IMR-90 (cell line): ENCODE data around the gene MAGI1. TPM values are rescaled to one million over a fixed set of nuclear protein-coding genes. Genes with fewer than 3 reads are reported as not detected.

Experiments used
- ATAC-seq: fragments of 200-7000 bp; cut with Tn5 transposase; 2 replicates; pipeline ENCODE4 v1.9.1; 2020; ENCODE audit warnings: low read depth, mild to moderate bottlenecking, moderate library complexity
- BruUV-seq: library from RNA; stranded (reverse); fragments of 400-500 nt; replicated peaks from 2 replicates; lab custom pipeline; 2021; lab: Mats Ljungman, UMichigan
- CTCF ChIA-PET: fragments of 300-600 bp; formaldehyde crosslinking; extraction: SDS; loops from one replicate; lab custom pipeline; 2021; ENCODE audit warnings: antibody characterized with exemption; lab: Yijun Ruan, JAX
- POLR2A ChIA-PET: fragments of 300-600 bp; sonication (Branson Sonifier 250); formaldehyde crosslinking; loops from one replicate; lab custom pipeline; 2022; ENCODE audit warnings: antibody characterized with exemption; ENCODE audit not compliant: unreplicated experiment; lab: Charles Lee
- DNase-seq: peaks from one replicate; pipeline ENCODE4 v3.0.0; 2013
- H2AFZ ChIP-seq: replicated peaks from 2 replicates; pipeline ENCODE3; 2013; ENCODE audit warnings: low read length, mild to moderate bottlenecking; ENCODE audit not compliant: poor library complexity
- H2AK5ac ChIP-seq: 2 replicates; pipeline ENCODE4 v1.6.1; 2013; ENCODE audit warnings: low read depth, low read length, inconsistent platforms
- H2AK9ac ChIP-seq: replicated peaks from 2 replicates; pipeline ENCODE3; 2013; ENCODE audit warnings: mild to moderate bottlenecking, low read depth, low read length, moderate library complexity; ENCODE audit not compliant: poor library complexity
- H2BK120ac ChIP-seq: 2 replicates; pipeline ENCODE4 v1.6.1; 2013; ENCODE audit warnings: low read depth, low read length, inconsistent platforms
- H2BK15ac ChIP-seq: 3 replicates; pipeline ENCODE4 v1.6.1; 2013; ENCODE audit warnings: low read depth, low read length, inconsistent platforms
- H2BK20ac ChIP-seq: 2 replicates; pipeline ENCODE4 v1.6.1; 2013; ENCODE audit warnings: low read depth, mild to moderate bottlenecking, inconsistent platforms, low read length, moderate library complexity
- H2BK5ac ChIP-seq: 2 replicates; pipeline ENCODE4 v1.6.1; 2013; ENCODE audit warnings: mild to moderate bottlenecking, low read depth, low read length, inconsistent platforms; ENCODE audit not compliant: poor library complexity, severe bottlenecking
- H3K14ac ChIP-seq: replicated peaks from 2 replicates; pipeline ENCODE4 v1.6.1; 2013; ENCODE audit warnings: low read depth, low read length, inconsistent platforms
- H3K18ac ChIP-seq: 2 replicates; pipeline ENCODE4 v1.6.1; 2013; ENCODE audit warnings: low read depth, low read length, control low read depth
- H3K23ac ChIP-seq: 2 replicates; pipeline ENCODE4 v1.6.1; 2013; ENCODE audit warnings: low read depth, low read length, inconsistent platforms
- H3K27ac ChIP-seq: 2 replicates; pipeline ENCODE4 v1.5.1; 2013; ENCODE audit warnings: mild to moderate bottlenecking, control low read depth, low read length; ENCODE audit not compliant: insufficient read depth
- H3K27me3 ChIP-seq: 2 replicates; pipeline ENCODE4 v1.6.1; 2013; ENCODE audit warnings: low read length; ENCODE audit not compliant: control insufficient read depth, insufficient read depth
- H3K36me3 ChIP-seq: 2 replicates; pipeline ENCODE4 v1.6.1; 2013; ENCODE audit warnings: low read length, mixed read lengths; ENCODE audit not compliant: control insufficient read depth, insufficient read depth
- H3K4ac ChIP-seq: 2 replicates; pipeline ENCODE4 v1.6.1; 2013; ENCODE audit warnings: low read depth, low read length, inconsistent platforms
- H3K4me1 ChIP-seq: 2 replicates; pipeline ENCODE4 v1.6.1; 2013; ENCODE audit warnings: low read length, mixed read lengths; ENCODE audit not compliant: control insufficient read depth, insufficient read depth
- H3K4me2 ChIP-seq: 2 replicates; pipeline ENCODE4 v1.6.1; 2013; ENCODE audit warnings: low read depth, mild to moderate bottlenecking, control low read depth, low read length, moderate library complexity
- H3K4me3 ChIP-seq: 2 replicates; pipeline ENCODE4 v1.5.1; 2013; ENCODE audit warnings: low read depth, mild to moderate bottlenecking, control low read depth, low read length, moderate library complexity; ENCODE audit not compliant: insufficient read depth
- H3K56ac ChIP-seq: 2 replicates; pipeline ENCODE4 v1.6.1; 2013; ENCODE audit warnings: low read length, inconsistent platforms; ENCODE audit not compliant: insufficient read depth; ENCODE audit errors: extremely low read depth
- H3K79me1 ChIP-seq, 2 experiments: 2 replicates each; pipeline ENCODE4 v1.6.1; 2013; ENCODE audit warnings: low read length in 2 of 2, inconsistent platforms in 1 of 2, low read depth in 1 of 2
- H3K9ac ChIP-seq: 2 replicates; pipeline ENCODE4 v1.6.1; 2013; ENCODE audit warnings: low read depth, low read length, control low read depth
- H3K9me1 ChIP-seq: 2 replicates; pipeline ENCODE4 v1.6.1; 2013; ENCODE audit warnings: low read length, inconsistent platforms; ENCODE audit not compliant: insufficient read depth
- H3K9me3 ChIP-seq: 2 replicates; pipeline ENCODE4 v1.6.1; 2013; ENCODE audit warnings: low read length; ENCODE audit not compliant: control insufficient read depth, insufficient read depth
- H4K20me1 ChIP-seq: 2 replicates; pipeline ENCODE4 v1.6.1; 2013; ENCODE audit warnings: low read length, inconsistent platforms; ENCODE audit not compliant: insufficient read depth
- H4K5ac ChIP-seq: 2 replicates; pipeline ENCODE4 v1.6.1; 2013; ENCODE audit warnings: mild to moderate bottlenecking, low read depth, low read length, control low read depth
- H4K8ac ChIP-seq, 2 experiments: 2 replicates each; pipeline ENCODE4 v1.6.1; 2013; ENCODE audit warnings: low read depth in 2 of 2, low read length in 2 of 2, control low read depth in 1 of 2, inconsistent platforms in 1 of 2
- H4K91ac ChIP-seq: 2 replicates; pipeline ENCODE4 v1.6.1; 2013; ENCODE audit warnings: low read depth, low read length, inconsistent platforms; ENCODE audit not compliant: insufficient read depth
- BHLHE40 ChIP-seq: fragments of 150-350 bp; IDR thresholded peaks from 2 replicates; pipeline ENCODE4 v1.6.1; 2016; ENCODE audit warnings: mild to moderate bottlenecking, low read depth, low read length
- CEBPB ChIP-seq: IDR thresholded peaks from 2 replicates; pipeline ENCODE4 v1.6.1; 2012; ENCODE audit warnings: low read depth, low read length, improper control_type of control experiment
- CHD1 ChIP-seq: IDR thresholded peaks from 2 replicates; pipeline ENCODE4 v1.6.1; 2012; ENCODE audit warnings: low read depth, low read length, improper control_type of control experiment
- FOS ChIP-seq: fragments of 150-350 bp; IDR thresholded peaks from 2 replicates; pipeline ENCODE4 v1.6.1; 2016; ENCODE audit warnings: low read depth, low read length
- MAFK ChIP-seq: IDR thresholded peaks from 2 replicates; pipeline ENCODE4 v1.6.1; 2012; ENCODE audit warnings: low read depth, low read length, improper control_type of control experiment
- MAZ ChIP-seq: IDR thresholded peaks from 2 replicates; pipeline ENCODE4 v1.6.1; 2012; ENCODE audit warnings: low read depth, mild to moderate bottlenecking, low read length, improper control_type of control experiment, moderate library complexity, borderline replicate concordance
- MXI1 ChIP-seq: IDR thresholded peaks from 2 replicates; pipeline ENCODE4 v1.6.1; 2012; ENCODE audit warnings: low read depth, mild to moderate bottlenecking, low read length, moderate library complexity, borderline replicate concordance
- NFE2L2 ChIP-seq: fragments of 150-350 bp; IDR thresholded peaks from 2 replicates; pipeline ENCODE4 v1.6.1; 2016; ENCODE audit warnings: low read depth, mild to moderate bottlenecking, low read length
- POLR2A ChIP-seq: IDR thresholded peaks from 2 replicates; pipeline ENCODE4 v1.6.1; 2012; ENCODE audit warnings: mild to moderate bottlenecking, low read depth, low read length
- RAD21 ChIP-seq: IDR thresholded peaks from 2 replicates; pipeline ENCODE4 v1.6.1; 2012; ENCODE audit warnings: low read length, improper control_type of control experiment
- RCOR1 ChIP-seq: IDR thresholded peaks from 2 replicates; pipeline ENCODE4 v1.6.1; 2012; ENCODE audit warnings: mild to moderate bottlenecking, low read length, improper control_type of control experiment; ENCODE audit not compliant: insufficient replicate concordance
- RFX5 ChIP-seq: IDR thresholded peaks from 2 replicates; pipeline ENCODE4 v1.8.0; 2012; ENCODE audit warnings: low read depth, mild to moderate bottlenecking, low read length, moderate library complexity
- SMC3 ChIP-seq: fragments of 150-350 bp; IDR thresholded peaks from 2 replicates; pipeline ENCODE4 v1.6.1; 2016; ENCODE audit warnings: low read depth, mild to moderate bottlenecking, antibody characterized with exemption, low read length, moderate library complexity
- WGBS, 2 experiments: methylation state at CpG; one replicate each; pipeline versions ENCODE4 v1.1.5 to v1.1.7; 2013; ENCODE audit warnings: missing lambda C conversion rate in 2 of 2; ENCODE audit not compliant: insufficient read length in 1 of 2; ENCODE audit errors: extremely low coverage in 2 of 2; 5-methylcytosine and 5-hydroxymethylcytosine counted together
- dilution Hi-C: fragments of 300-500 bp; cut with HindIII; formaldehyde crosslinking; loops from one replicate; pipeline ENCODE4 v1.14.3; 2018; ENCODE audit warnings: low sequenced_read_pairs; ENCODE audit not compliant: unreplicated experiment
- in situ Hi-C: fragments of 300-500 bp; cut with MboI; formaldehyde crosslinking; loops from 3 replicates; pipeline ENCODE4 v1.14.3; 2019; ENCODE audit warnings: low sequenced_read_pairs, inconsistent platforms, mixed read lengths
- intact Hi-C: fragments of 100-400 bp; cut with micrococcal nuclease; formaldehyde crosslinking; loops from 2 replicates; pipeline ENCODE4 v1.10.0; 2022
- polyA plus RNA-seq, 3 experiments: library from polyadenylated mRNA; depleted of rRNA; stranded (reverse); fragments of >200 nt; gene quantifications; 2 replicates each; pipeline ENCODE4 v1.2.3, GENCODE V29; 2012; ENCODE audit warnings: low replicate concordance in 1 of 3
- total RNA-seq: library from RNA; depleted of rRNA; stranded (reverse); fragments of >200 nt; gene quantifications from 2 replicates; pipeline ENCODE4 v1.2.3, GENCODE V29; 2012
- TF ChIP-seq, protein P1 (sequence below): fragments of 150-350 bp; IDR thresholded peaks from 2 replicates; pipeline ENCODE4 v1.6.1; 2016; ENCODE audit warnings: low read depth, mild to moderate bottlenecking, low read length, moderate library complexity, borderline replicate concordance
- TF ChIP-seq, protein P2 (sequence below): fragments of 150-350 bp; IDR thresholded peaks from 2 replicates; pipeline ENCODE4 v1.6.1; 2017; ENCODE audit warnings: mild to moderate bottlenecking, antibody characterized with exemption, low read length, low read depth
- TF ChIP-seq, protein P3 (sequence below): conservative IDR thresholded peaks from 2 replicates; pipeline ENCODE4 v1.5.1; 2012; ENCODE audit warnings: mild to moderate bottlenecking, low read depth, low read length, improper control_type of control experiment

MAGI1 gene
- total and polyA plus RNA-seq, 2 of the 4 experiments (the other 2 are of a cell fraction), result 14.5 to 24.2 TPM

DNA sequence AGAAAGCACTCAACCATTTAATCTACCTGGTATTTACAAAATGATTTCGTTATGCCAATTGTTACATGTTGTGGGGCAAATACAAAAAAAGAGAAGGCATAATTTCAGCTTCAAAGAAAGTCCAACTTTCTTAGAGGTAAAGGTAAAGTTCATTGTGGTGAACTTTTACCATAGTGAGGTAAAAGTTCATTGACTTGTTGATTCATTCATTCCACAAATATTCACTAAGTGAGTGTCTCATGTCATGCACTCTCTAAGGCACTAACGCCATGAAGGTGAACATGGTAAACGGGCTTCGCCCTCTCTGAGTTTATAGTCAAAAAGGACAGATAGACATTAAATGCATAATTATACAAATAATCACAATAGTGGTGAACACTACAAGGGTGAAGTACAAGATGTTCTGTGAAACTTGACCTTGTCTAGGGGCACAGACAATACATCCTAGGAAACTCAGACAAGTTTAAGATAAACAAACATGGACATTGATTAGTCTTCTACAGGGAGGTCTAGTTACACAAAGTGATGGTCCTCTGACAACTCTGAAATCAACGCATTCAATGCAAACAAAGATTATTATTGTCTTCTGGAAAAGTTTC, 378.6 kb downstream of the MAGI1 start:
- Histone ChIP-seq H2BK15ac (no peak overlapping the region), H2AK5ac (no peak overlapping the region), H3K27ac (no peak overlapping the region), H2AFZ (no peak overlapping the region), H3K79me1 (peaks cover 3 to 13% of the 10 kb centered on the region in 2 experiments; a peak in 3 of 4 replicates), H3K9ac (no peak overlapping the region), H3K36me3 (no peaks in the 10 kb centered on the region), H3K27me3 (no peaks in the 10 kb centered on the region), H3K9me3 (no peaks in the 10 kb centered on the region), H3K4ac (no peak overlapping the region), H3K56ac (no peak overlapping the region), H3K9me1 (no peaks in the 10 kb centered on the region; the same call in 1 of the 2 replicates), H4K8ac (no peak overlapping the region), H3K4me3 (no peak overlapping the region), H3K4me1 (no peaks in the 10 kb centered on the region), H2AK9ac (no peak overlapping the region), H4K91ac (no peak overlapping the region), H4K20me1 (no peaks in the 10 kb centered on the region), H3K18ac (no peak overlapping the region), H4K5ac (no peak overlapping the region), H2BK20ac (no peak overlapping the region), H3K14ac (no peak overlapping the region), H3K4me2 (no peak overlapping the region), H3K23ac (no peak overlapping the region), H2BK120ac (no peak overlapping the region), H2BK5ac (no peak overlapping the region)
- intact Hi-C loops (no loop called here), in situ Hi-C loops (no loop called here), dilution Hi-C loops (no loop called here)
- no peak for ATAC-seq
- BruUV-seq, result no TSS peak
- CTCF ChIA-PET, result interaction anchor here (0.5 to 0.6 kb wide), 2 partner anchors 20 to 128 kb away, joined by 3 to 4 read pairs; no protein-coding TSS in a partner anchor
- no peak for DNase-seq
- no CpG with 5 or more reads among the region's 5 CpGs for WGBS, 2 experiments
- TF ChIP-seq MXI1 (no peak), RCOR1 (no peak), MAFK (no peak), CHD1 (no peak), RAD21 (no peak), SMC3 (no peak), RFX5 (no peak), CEBPB (no peak), BHLHE40 (no peak), MAZ (no peak), POLR2A (no peak), NFE2L2 (no peak), FOS (no peak)
- TF ChIP-seq, protein P1, sequence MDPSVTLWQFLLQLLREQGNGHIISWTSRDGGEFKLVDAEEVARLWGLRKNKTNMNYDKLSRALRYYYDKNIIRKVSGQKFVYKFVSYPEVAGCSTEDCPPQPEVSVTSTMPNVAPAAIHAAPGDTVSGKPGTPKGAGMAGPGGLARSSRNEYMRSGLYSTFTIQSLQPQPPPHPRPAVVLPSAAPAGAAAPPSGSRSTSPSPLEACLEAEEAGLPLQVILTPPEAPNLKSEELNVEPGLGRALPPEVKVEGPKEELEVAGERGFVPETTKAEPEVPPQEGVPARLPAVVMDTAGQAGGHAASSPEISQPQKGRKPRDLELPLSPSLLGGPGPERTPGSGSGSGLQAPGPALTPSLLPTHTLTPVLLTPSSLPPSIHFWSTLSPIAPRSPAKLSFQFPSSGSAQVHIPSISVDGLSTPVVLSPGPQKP, result no peak
- TF ChIP-seq, protein P2, sequence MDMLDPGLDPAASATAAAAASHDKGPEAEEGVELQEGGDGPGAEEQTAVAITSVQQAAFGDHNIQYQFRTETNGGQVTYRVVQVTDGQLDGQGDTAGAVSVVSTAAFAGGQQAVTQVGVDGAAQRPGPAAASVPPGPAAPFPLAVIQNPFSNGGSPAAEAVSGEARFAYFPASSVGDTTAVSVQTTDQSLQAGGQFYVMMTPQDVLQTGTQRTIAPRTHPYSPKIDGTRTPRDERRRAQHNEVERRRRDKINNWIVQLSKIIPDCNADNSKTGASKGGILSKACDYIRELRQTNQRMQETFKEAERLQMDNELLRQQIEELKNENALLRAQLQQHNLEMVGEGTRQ, result no peak
- TF ChIP-seq, protein P3, sequence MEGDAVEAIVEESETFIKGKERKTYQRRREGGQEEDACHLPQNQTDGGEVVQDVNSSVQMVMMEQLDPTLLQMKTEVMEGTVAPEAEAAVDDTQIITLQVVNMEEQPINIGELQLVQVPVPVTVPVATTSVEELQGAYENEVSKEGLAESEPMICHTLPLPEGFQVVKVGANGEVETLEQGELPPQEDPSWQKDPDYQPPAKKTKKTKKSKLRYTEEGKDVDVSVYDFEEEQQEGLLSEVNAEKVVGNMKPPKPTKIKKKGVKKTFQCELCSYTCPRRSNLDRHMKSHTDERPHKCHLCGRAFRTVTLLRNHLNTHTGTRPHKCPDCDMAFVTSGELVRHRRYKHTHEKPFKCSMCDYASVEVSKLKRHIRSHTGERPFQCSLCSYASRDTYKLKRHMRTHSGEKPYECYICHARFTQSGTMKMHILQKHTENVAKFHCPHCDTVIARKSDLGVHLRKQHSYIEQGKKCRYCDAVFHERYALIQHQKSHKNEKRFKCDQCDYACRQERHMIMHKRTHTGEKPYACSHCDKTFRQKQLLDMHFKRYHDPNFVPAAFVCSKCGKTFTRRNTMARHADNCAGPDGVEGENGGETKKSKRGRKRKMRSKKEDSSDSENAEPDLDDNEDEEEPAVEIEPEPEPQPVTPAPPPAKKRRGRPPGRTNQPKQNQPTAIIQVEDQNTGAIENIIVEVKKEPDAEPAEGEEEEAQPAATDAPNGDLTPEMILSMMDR, result no peak
- POLR2A ChIA-PET, result no interaction called here
